Natural killer cell (primary cell): ENCODE data around the gene TGFBR2. TPM values are rescaled to one million over a fixed set of nuclear protein-coding genes. Genes with fewer than 3 reads are reported as not detected.

Source experiments
- ATAC-seq, 3 donors: fragments of 150-1000 bp in 2 of 3; fragments of 200-7000 bp in 1 of 3; cut with Tn5 transposase; 1 replicate in 1 of 3; 2 replicates in 2 of 3; pipeline ENCODE4 v1.10.0; 2021; ENCODE audit warnings: mild to moderate bottlenecking in 2 of 3, moderate library complexity in 2 of 3
- DNase-seq, 2 donors: peaks; one replicate each; pipeline versions ENCODE4 v3.0.0 to v3.0.0-alpha.2; 2013 to 2021; ENCODE audit warnings: mixed read lengths in 1 of 2
- H3K27ac ChIP-seq: one replicate; pipeline ENCODE4 v1.5.1; 2013; ENCODE audit warnings: mild to moderate bottlenecking, low read length
- H3K27me3 ChIP-seq: one replicate; pipeline ENCODE4 v1.6.1; 2013; ENCODE audit warnings: low read length; ENCODE audit not compliant: control insufficient read depth, insufficient read depth
- H3K36me3 ChIP-seq: one replicate; pipeline ENCODE4 v1.6.1; 2013; ENCODE audit warnings: low read length; ENCODE audit not compliant: control insufficient read depth, insufficient read depth
- H3K4me1 ChIP-seq: one replicate; pipeline ENCODE4 v1.6.1; 2013; ENCODE audit warnings: low read length; ENCODE audit not compliant: control insufficient read depth, insufficient read depth
- H3K4me3 ChIP-seq: one replicate; pipeline ENCODE4 v1.5.1; 2013; ENCODE audit warnings: low read length
- H3K9me3 ChIP-seq: one replicate; pipeline ENCODE4 v1.6.1; 2013; ENCODE audit warnings: low read length; ENCODE audit not compliant: control insufficient read depth, insufficient read depth
- H3K27ac Mint-ChIP-seq, 2 donors: one replicate each; pipeline ENCODE4 v1.8.0; 2022; ENCODE audit warnings: mild to moderate bottlenecking in 2 of 2, mixed read lengths in 2 of 2, moderate library complexity in 1 of 2
- H3K27me3 Mint-ChIP-seq, 2 donors: one replicate each; pipeline ENCODE4 v1.8.0; 2022; ENCODE audit warnings: low read depth in 2 of 2, mixed read lengths in 2 of 2
- H3K36me3 Mint-ChIP-seq: one replicate; pipeline ENCODE4 v1.8.0; 2022; ENCODE audit warnings: mixed read lengths
- H3K4me1 Mint-ChIP-seq, 2 donors: one replicate each; pipeline ENCODE4 v1.8.0; 2022; ENCODE audit warnings: mixed read lengths in 2 of 2
- H3K4me3 Mint-ChIP-seq: one replicate; pipeline ENCODE4 v1.8.0; 2022; ENCODE audit warnings: mild to moderate bottlenecking, moderate library complexity, mixed read lengths
- H3K9me3 Mint-ChIP-seq, 2 donors: one replicate each; pipeline ENCODE4 v1.8.0; 2022; ENCODE audit warnings: mixed read lengths in 2 of 2
- CTCF ChIP-seq: fragments of 200-600 bp; IDR thresholded peaks from one replicate; pipeline ENCODE4 v1.8.0; 2022; ENCODE audit warnings: antibody characterized with exemption
- WGBS: methylation state at CpG from one replicate; pipeline ENCODE4 v1.1.7; 2013; ENCODE audit warnings: missing lambda C conversion rate; ENCODE audit not compliant: insufficient coverage; 5-methylcytosine and 5-hydroxymethylcytosine counted together
- intact Hi-C: fragments of 100-400 bp; cut with micrococcal nuclease; formaldehyde crosslinking; loops from one replicate; pipeline ENCODE4 v1.14.2; 2022
- total RNA-seq, 4 donors: library from RNA; stranded (reverse); fragments of 120-200 nt in 1 of 4; gene quantifications; one replicate each; pipeline versions ENCODE4 v1.2.3 to v1.2.4, GENCODE V29; 2013 to 2022

TGFBR2 gene
- total RNA-seq, 3 donors from 2014 or later (not counting 1 experiment from before 2014, with no cell fraction given) = 70.4 to 113 (median 99.3) TPM

GRCh38 chr3:30567139-30567753, 39.2 kb upstream of the TGFBR2 start:
- Mint-ChIP-seq H3K36me3 (no peaks in the 10 kb centered on the region), H3K27ac (no peak overlapping the region), H3K9me3 (no peaks in the 10 kb centered on the region), H3K4me1 (no peaks in the 10 kb centered on the region), H3K27me3 (peaks cover 2 to 6% of the 10 kb centered on the region in 2 donors), H3K4me3 (no peak overlapping the region)
- ATAC-seq (no peak), DNase-seq (no peak)
- 97% methylated on average over 8 of the region's 8 CpGs for WGBS
- Histone ChIP-seq H3K4me1 (no peaks in the 10 kb centered on the region), H3K36me3 (no peaks in the 10 kb centered on the region), H3K4me3 (no peak overlapping the region), H3K27me3 (no peaks in the 10 kb centered on the region), H3K9me3 (no peaks in the 10 kb centered on the region), H3K27ac (no peak overlapping the region)
- TF ChIP-seq CTCF = no peak
- intact Hi-C loops = no loop called here

GRCh38 chr3:30576946-30577345, 29.5 kb upstream of the TGFBR2 start:
- Mint-ChIP-seq H3K27me3 (peaks cover 0 to 3% of the 10 kb centered on the region in 2 donors), H3K4me1 (no peaks in the 10 kb centered on the region), H3K9me3 (no peaks in the 10 kb centered on the region), H3K36me3 (no peaks in the 10 kb centered on the region), H3K4me3 (no peak overlapping the region), H3K27ac (no peak overlapping the region)
- H3K9me3 ChIP-seq = no peaks in the 10 kb centered on the region
- H3K4me3 ChIP-seq = no peak overlapping the region
- no peaks in the 10 kb centered on the region for H3K27me3 ChIP-seq
- H3K36me3 ChIP-seq = no peaks in the 10 kb centered on the region
- no peak for ATAC-seq
- TF ChIP-seq CTCF = no peak
- no peaks in the 10 kb centered on the region for H3K4me1 ChIP-seq
- intact Hi-C loops = no loop called here
- WGBS = 95% methylated on average over 2 of the region's 4 CpGs
- no peak for DNase-seq
- no peak overlapping the region for H3K27ac ChIP-seq

GRCh38 chr3:30577788-30578187, 28.6 kb upstream of the TGFBR2 start:
- no peak for TF ChIP-seq CTCF
- Mint-ChIP-seq H3K4me3 (no peak overlapping the region), H3K36me3 (no peaks in the 10 kb centered on the region), H3K4me1 (no peaks in the 10 kb centered on the region), H3K9me3 (no peaks in the 10 kb centered on the region), H3K27me3 (peaks cover 0 to 3% of the 10 kb centered on the region in 2 donors), H3K27ac (no peak overlapping the region)
- Histone ChIP-seq H3K27me3 (no peaks in the 10 kb centered on the region), H3K9me3 (no peaks in the 10 kb centered on the region), H3K27ac (no peak overlapping the region), H3K4me3 (no peak overlapping the region), H3K36me3 (no peaks in the 10 kb centered on the region), H3K4me1 (no peaks in the 10 kb centered on the region)
- no peak for ATAC-seq
- no peak for DNase-seq
- intact Hi-C loops = no loop called here

GRCh38 chr3:30578479-30578878, 27.9 kb upstream of the TGFBR2 start:
- H3K4me3 ChIP-seq = no peak overlapping the region
- H3K4me3 Mint-ChIP-seq = no peak overlapping the region
- no peaks in the 10 kb centered on the region for H3K36me3 Mint-ChIP-seq
- intact Hi-C loops = no loop called here
- H3K27me3 Mint-ChIP-seq = peaks cover 0 to 3% of the 10 kb centered on the region in 2 donors
- H3K27me3 ChIP-seq = no peaks in the 10 kb centered on the region
- 83% methylated on average over 4 of the region's 4 CpGs for WGBS
- H3K4me1 Mint-ChIP-seq = no peaks in the 10 kb centered on the region
- DNase-seq (no peak), ATAC-seq (peak in 2 of 3 donors; percentile 29 to 81)
- no peaks in the 10 kb centered on the region for H3K4me1 ChIP-seq
- no peaks in the 10 kb centered on the region for H3K36me3 ChIP-seq
- no peaks in the 10 kb centered on the region for H3K9me3 ChIP-seq
- H3K27ac ChIP-seq = no peak overlapping the region
- TF ChIP-seq CTCF = no peak
- H3K27ac Mint-ChIP-seq = no peak overlapping the region
- no peaks in the 10 kb centered on the region for H3K9me3 Mint-ChIP-seq
